GM04504 (cell line): Measurements from ENCODE around the gene CAB39.
A peak's percentile ranks its signal among the peaks of the same experiment; 100 is the strongest.

Source experiments
- DNase-seq: peaks from one replicate; pipeline ENCODE4 v3.0.0-alpha.2; 2012; ENCODE audit warnings: low read depth

Gene CAB39

DNA sequence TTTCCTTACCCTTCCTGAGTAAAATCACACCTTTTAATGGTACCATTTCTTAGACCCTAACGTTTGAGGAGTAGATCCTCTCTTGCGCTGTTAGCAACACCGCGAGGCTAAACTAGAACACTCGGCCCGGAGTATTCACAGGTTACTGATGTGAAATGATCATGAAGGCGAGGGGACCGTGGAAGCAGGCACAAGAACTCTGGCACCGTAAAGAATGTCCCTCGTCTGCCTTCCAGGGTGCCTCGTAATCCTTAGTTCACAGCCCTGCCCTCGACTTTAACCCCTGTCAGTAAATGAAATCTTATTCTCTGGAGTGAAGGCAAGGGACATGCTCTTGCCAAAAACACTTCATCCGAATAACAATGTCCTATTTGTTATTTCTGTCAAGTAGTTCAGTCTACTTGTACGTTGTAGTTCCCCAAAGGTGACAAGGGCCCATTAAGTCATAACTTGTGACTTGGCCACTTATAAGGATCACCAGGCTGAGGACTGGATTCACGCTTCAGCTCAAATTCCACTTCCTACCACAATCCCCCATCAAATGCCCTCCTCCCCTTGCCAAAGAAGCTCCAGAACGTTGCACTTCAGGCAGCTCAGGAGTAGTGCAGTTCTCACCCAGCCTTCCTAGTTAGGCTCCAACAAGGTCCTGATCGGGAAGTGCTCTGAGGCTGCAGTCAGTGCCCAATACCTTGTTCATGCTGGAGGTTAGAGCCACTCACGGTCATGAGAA, 108.8 kb downstream of the CAB39 start:
- DNase-seq: no peak

GRCh38 chr2:230821991-230822520, 109.4 kb downstream of the CAB39 start:
- no peak for DNase-seq

DNA sequence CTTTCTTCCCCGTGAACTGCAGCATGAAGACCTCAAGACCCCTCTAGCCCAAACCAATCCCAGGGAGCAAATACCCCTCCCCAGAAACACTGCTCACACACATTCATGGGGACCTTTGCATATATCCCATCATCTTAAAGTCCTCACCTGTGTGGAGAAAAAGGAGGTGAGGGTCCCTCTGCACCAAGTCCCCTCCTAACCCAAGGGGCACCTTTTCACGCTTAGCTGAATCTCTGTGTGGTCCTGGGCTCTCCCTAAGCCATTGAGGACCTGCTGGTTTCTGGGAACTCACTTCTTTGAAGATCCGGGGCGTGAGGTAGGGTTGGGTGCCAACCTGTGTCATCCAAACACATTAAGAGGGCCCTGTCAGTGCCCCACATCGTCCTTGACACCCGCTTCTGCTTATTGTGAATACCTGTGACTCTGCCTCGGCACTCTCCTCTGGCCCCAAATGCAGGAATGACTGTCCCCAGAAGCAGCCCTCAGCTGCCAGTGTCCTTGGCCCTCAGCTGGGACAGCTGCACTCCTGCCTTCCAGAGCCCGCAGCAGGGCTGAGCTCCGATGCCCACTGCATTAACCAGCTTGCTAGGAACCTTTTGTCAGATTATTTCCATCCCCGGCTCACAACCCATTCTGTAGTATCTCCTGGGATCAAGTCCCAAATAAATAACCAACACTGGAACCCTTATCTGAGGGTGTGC, 110.8 kb downstream of the CAB39 start:
- DNase-seq: no peak

DNA sequence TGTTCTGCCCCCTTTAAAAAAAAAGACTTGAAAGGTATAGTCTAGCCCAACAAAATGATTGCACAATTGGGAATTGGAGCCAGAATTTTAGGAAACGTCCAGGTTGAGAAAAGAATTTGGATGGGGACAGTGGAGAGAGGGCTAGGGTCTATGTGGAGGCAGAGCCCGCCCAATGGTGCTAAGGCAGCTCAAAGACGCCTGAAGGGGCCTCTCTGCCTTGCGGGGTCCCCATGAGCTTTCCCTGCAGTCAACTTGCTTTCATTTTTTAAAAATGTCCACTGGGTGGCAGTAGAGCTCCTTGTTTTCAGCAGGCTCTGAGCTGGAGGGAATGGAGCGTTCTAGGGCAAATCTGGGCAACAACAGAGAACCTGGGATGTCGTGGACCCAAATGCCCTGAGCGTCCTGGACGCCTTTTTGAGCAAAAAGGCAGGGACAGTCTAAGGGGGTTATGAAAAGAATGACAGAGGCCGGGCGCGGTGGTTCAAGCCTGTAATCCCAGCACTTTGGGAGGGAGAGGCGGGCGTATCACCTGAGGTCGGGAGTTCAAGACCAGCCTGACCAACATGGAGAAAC, 111.8 kb downstream of the CAB39 start:
- peak; percentile 53 for DNase-seq

DNA sequence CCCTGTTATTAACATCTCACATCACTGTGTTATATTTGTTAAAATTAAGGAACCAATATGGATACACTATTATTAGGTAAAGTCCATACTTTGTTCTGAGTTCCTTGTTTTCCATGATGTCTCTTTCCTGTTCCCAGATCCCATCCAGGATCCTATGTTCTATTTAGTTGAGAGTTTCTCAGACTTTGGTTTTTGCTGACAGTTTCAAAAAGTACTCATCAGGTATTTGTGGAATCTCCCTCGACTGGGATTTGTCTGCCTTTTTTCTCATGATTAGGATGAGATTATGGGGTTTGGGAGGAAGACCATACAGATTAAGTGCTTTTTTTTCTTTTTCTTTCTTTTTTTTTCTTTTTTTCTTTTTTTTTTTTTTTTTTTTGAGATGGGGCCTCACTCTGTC, 112.7 kb downstream of the CAB39 start:
- DNase-seq: no peak

- no peak for DNase-seq
Observed at GRCh38 chr2:230827774-230828271, 115.2 kb downstream of the CAB39 start.

GRCh38 chr2:230828272-230828961, 115.8 kb downstream of the CAB39 start:
- DNase-seq: no peak

GRCh38 chr2:230829293-230829692, 116.7 kb downstream of the CAB39 start:
- no peak for DNase-seq

GRCh38 chr2:230829959-230830358, 117.3 kb downstream of the CAB39 start:
- no peak for DNase-seq

DNA sequence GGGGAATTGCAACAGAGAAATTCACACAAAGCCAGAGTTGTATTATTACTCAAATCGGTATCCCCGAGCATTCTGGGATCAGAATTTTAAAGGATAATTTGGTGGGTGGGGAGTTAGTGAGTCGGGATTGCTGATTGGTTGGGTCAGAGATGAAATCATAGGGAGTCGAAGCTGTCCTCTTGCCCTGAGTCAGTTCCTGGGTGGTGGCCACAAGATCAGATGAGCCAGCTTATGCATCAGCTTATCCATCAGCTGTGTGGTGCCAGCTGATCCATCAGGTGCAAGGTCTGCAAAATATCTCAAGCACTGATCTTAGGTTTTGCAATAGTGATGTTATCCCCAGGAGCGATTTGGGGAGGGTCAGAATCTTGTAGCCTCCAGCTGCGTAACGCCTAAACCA, 117.8 kb downstream of the CAB39 start:
- DNase-seq: no peak

- no peak for DNase-seq
Observed at GRCh38 chr2:230840301-230840700, 127.7 kb downstream of the CAB39 start.

DNA sequence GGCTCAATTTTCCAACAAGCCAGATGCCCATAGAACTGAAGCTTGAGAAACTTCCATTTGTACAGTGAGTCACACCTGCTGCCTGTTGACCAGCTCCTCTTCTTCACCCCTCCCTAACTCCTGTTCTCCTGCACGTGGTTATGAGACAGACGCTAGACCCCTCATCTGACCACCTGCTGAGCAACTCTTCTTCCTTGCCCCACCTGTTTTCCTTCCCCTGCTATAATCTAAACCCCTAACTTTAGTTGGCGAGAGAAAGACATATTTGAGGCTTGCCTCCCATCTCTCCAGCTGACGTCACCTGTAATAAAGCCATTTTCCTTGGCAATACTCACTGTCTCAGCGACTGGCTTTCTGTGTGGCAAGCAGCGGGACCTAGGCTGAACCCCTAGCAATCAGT, 129.8 kb downstream of the CAB39 start:
- no peak for DNase-seq

- DNase-seq: no peak
Observed at GRCh38 chr2:230843132-230843531, 130.5 kb downstream of the CAB39 start.

GRCh38 chr2:230846360-230846759, 133.7 kb downstream of the CAB39 start:
- DNase-seq: no peak

DNA sequence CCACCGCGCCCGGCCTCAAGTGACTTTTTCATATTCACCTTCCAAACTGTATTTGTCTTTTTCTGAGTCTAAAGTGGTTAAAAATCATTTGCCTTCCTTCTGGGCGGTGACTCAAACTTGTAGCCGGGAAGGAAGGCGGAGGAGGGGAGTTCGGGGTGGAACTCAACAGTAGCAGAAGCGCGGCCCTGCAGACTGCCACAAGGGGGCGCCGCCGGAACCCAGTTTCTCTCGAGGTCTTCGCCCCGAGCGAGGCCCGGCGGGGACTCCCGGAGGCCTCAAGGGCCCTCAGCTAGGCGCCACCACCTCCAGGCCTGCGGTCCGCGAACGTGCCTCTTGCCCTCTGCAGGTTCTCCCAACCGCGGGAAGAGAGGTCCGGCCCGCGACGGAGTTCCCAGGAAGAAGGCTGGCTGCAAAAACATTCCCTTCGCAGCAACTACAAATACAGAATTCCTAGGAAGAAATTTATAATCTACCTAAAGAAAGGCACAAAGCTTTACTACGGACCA, 135.3 kb downstream of the CAB39 start:
- DNase-seq: peak; percentile 43

GRCh38 chr2:230849633-230850357, 137.2 kb downstream of the CAB39 start:
- no peak for DNase-seq

GRCh38 chr2:230850358-230850658, 137.7 kb downstream of the CAB39 start:
- DNase-seq: no peak

GRCh38 chr2:230852113-230852512, 139.5 kb downstream of the CAB39 start:
- no peak for DNase-seq

- no peak for DNase-seq
Observed at GRCh38 chr2:230861552-230862255, 149.1 kb downstream of the CAB39 start.

DNA sequence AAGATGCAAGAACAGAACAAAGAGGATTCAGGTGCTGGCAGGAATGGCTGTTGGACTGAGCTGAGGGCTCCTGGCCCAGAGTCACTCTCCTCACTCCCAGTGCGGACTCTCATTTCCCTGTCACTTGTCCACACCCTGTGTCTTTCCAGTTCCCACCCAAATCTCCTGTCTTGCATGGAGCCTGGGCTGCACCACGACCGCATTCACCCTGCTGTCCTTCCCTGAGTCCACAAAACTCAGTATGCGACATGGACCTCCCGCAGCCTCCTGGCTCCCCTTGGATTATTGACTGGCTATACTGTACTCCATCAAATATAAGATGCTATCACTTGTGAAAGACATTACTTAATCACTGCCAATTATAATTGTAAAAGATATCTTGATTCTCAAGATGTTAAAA, 149.7 kb downstream of the CAB39 start:
- no peak for DNase-seq

- no peak for DNase-seq
Observed at GRCh38 chr2:230863031-230863430, 150.4 kb downstream of the CAB39 start.
